Adrenal gland (tissue), 5 donors: ENCODE results near the gene OR10G3.

Source experiments
- POLR2A ChIP-seq, 2 donors: fragments of 450-650 bp; IDR thresholded peaks; one replicate each; pipeline ENCODE4 v1.6.1; 2017; ENCODE audit warnings: antibody characterized with exemption in 2 of 2, mild to moderate bottlenecking in 2 of 2, moderate library complexity in 1 of 2
- TF ChIP-seq, protein P1 (sequence below), 6 experiments: fragments of 450-650 bp in 4 of 6; fragments of 200-600 bp in 2 of 6; sonication (generic) in 1 of 6; IDR thresholded peaks; 1 replicate in 5 of 6; 2 replicates in 1 of 6; pipeline versions ENCODE4 v1.5.1 to v1.8.0; 2016 to 2021; ENCODE audit warnings: antibody characterized with exemption in 6 of 6, mild to moderate bottlenecking in 2 of 6, moderate library complexity in 1 of 6
- donor health status: DM: no; HTN: no; CAD: no.

DNA sequence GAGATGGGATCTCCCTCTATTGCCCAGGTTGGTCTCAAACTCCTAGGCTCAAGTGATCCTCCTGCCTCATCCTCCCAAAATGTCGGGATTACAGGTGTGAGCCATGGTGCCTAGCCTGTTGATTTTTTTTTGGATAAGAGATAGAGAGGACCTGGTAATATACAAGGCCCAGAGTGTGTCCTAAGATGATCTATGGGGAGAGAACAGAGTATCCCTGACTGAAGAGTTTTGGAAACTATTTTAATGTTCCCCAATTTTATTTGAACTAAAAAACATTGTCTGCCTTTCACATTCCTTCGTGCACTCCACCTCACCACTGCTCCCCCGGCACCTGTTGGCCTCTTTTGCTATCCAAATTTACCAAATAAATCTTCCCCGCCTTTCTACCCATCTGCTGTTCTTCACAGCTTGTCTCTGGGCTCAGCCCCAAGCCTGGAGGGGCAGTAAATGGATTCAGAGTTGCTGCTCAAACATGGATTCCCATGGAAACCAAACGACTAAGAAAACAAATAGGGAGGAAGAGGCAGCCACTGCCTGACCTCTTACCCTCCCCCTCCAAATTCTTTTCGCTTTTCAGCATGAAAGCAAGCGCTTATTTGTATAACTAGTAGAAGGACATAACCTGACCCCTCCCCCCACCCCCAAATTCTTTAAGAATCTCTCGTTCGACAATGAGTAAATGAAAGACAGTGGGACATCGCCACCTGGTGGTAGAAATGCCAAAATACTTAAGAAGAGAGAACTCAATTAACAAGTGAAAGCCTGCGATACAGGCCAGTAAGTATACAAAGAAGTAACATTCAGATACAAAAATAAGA is 22.6 kb downstream of the OR10G3 start:
- TF ChIP-seq, protein P1, sequence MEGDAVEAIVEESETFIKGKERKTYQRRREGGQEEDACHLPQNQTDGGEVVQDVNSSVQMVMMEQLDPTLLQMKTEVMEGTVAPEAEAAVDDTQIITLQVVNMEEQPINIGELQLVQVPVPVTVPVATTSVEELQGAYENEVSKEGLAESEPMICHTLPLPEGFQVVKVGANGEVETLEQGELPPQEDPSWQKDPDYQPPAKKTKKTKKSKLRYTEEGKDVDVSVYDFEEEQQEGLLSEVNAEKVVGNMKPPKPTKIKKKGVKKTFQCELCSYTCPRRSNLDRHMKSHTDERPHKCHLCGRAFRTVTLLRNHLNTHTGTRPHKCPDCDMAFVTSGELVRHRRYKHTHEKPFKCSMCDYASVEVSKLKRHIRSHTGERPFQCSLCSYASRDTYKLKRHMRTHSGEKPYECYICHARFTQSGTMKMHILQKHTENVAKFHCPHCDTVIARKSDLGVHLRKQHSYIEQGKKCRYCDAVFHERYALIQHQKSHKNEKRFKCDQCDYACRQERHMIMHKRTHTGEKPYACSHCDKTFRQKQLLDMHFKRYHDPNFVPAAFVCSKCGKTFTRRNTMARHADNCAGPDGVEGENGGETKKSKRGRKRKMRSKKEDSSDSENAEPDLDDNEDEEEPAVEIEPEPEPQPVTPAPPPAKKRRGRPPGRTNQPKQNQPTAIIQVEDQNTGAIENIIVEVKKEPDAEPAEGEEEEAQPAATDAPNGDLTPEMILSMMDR (IDR thresholded peaks at IDR 0.05), result peak; percentile 69 to 92 (median 72)
- TF ChIP-seq POLR2A (IDR thresholded peaks at IDR 0.05), result no peak
